GM06990 (cell line): ENCODE data around the gene ALS2.

ENCODE experiments used
- DNase-seq: peaks from one replicate; pipeline ENCODE4 v3.0.0-alpha.2; 2011; ENCODE audit not compliant: insufficient read length; ENCODE audit errors: extremely low read depth
- H3K27me3 ChIP-seq: replicated peaks from 2 replicates; pipeline ENCODE4 v1.6.0; 2011; ENCODE audit warnings: low read length; ENCODE audit not compliant: control insufficient read depth, insufficient read depth
- H3K36me3 ChIP-seq: 2 replicates; pipeline ENCODE4 v1.5.1; 2011; ENCODE audit warnings: low read length; ENCODE audit not compliant: control insufficient read depth, insufficient read depth
- H3K4me3 ChIP-seq: replicated peaks from 2 replicates; pipeline ENCODE4 v1.5.1; 2011; ENCODE audit warnings: low read depth, mild to moderate bottlenecking, control low read depth, low read length
- CTCF ChIP-seq: IDR thresholded peaks from 2 replicates; pipeline ENCODE4 v1.5.1; 2011; ENCODE audit warnings: low read length, control low read depth, mild to moderate bottlenecking, inconsistent platforms; ENCODE audit not compliant: insufficient read depth, poor library complexity, severe bottlenecking

The ALS2 gene

GRCh38 chr2:201761101-201761500, 19.6 kb downstream of the ALS2 start:
- DNase-seq: no peak
- TF ChIP-seq CTCF: no peak
- Histone ChIP-seq H3K36me3 (peaks cover 6% of the 10 kb centered on the region), H3K27me3 (no peaks in the 10 kb centered on the region), H3K4me3 (no peak overlapping the region)

- H3K27me3 ChIP-seq: no peaks in the 10 kb centered on the region
- H3K36me3 ChIP-seq: peaks cover 6% of the 10 kb centered on the region
- peak; percentile 35 for DNase-seq
- no peak for TF ChIP-seq CTCF
- no peak overlapping the region for H3K4me3 ChIP-seq
These were observed 21.2 kb downstream of the ALS2 start for GRCh38 chr2:201759567-201759966.

GRCh38 chr2:201758873-201759272, 21.9 kb downstream of the ALS2 start:
- Histone ChIP-seq H3K27me3 (no peaks in the 10 kb centered on the region), H3K36me3 (peaks cover 6% of the 10 kb centered on the region), H3K4me3 (no peak overlapping the region)
- no peak for TF ChIP-seq CTCF
- DNase-seq: no peak

GRCh38 chr2:201758234-201758633, 22.5 kb downstream of the ALS2 start:
- H3K4me3 ChIP-seq: no peak overlapping the region
- DNase-seq: no peak
- TF ChIP-seq CTCF: no peak
- H3K27me3 ChIP-seq: no peaks in the 10 kb centered on the region
- H3K36me3 ChIP-seq: peaks cover 6% of the 10 kb centered on the region

DNA sequence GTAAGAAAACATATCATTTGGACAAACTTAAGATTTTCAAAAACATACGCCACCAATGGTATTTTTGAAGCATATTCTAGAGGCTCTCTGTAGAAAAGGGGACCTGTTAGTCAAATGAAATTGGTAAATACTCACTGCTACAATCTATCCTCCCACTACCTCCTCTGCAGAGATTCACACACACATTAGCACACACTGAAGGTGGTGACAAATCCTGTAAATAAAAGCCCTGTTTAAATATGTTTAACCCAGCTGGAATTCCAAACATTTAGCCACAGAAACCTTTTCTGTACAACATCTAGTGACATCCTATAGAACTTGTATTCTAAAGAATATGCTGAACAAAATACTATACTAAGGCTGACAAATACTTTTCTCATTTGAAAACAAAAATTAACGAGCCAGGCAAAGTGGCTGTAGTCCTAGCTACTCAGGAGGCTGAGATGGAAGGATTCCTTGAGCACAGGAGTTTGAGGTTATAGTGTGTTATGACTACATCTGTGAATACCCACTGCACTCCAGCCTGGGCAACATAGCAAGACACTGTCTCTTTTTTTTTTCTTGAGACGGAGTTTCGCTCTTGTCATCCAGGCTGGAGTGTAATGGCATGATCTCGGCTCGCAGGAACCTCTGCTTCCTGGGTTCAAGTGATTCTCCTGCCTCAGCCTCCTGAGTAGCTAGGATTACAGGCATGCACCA, 25.9 kb downstream of the ALS2 start:
- H3K27me3 ChIP-seq: no peaks in the 10 kb centered on the region
- no peak for TF ChIP-seq CTCF
- no peaks in the 10 kb centered on the region; the same call in 1 of the 2 replicates for H3K36me3 ChIP-seq
- DNase-seq: no peak
- no peak overlapping the region for H3K4me3 ChIP-seq

DNA sequence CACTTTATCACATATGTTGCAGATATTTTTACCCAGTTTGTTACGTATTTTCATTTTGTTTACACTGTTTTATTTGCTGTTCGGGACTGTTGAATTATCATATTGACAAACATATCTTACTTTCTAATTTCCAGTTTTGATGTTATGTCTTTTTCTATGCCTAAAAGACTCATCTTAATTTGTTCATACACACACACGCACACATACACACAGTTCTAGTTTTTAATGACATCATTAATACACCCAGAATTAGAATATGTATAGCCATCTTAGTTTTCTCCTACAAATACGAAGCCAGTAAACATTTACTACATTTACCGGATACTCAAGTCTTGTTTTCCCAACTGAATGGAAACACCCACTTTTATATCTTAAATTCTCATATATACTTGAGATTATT, 29.2 kb downstream of the ALS2 start:
- H3K4me3 ChIP-seq: no peak overlapping the region
- no peaks in the 10 kb centered on the region for H3K36me3 ChIP-seq
- no peak for TF ChIP-seq CTCF
- no peak for DNase-seq
- H3K27me3 ChIP-seq: no peaks in the 10 kb centered on the region
